HL-60 (cell line): Measurements from ENCODE around the gene FGFR3.

ENCODE experiments used
- DNase-seq, 2 experiments: peaks; one replicate each; pipeline ENCODE4 v3.0.0-alpha.2; 2010 to 2020; ENCODE audit warnings: low read depth in 1 of 2, low spot score in 1 of 2
- H3K27ac ChIP-seq: fragments of 250-450 bp; sonication (Bioruptor Pico); replicated peaks from 2 replicates; pipeline ENCODE4 v1.5.1; 2020; ENCODE audit warnings: mild to moderate bottlenecking, moderate library complexity
- H3K27me3 ChIP-seq: fragments of 250-450 bp; sonication (Bioruptor Pico); 2 replicates; pipeline ENCODE4 v1.5.1; 2021; ENCODE audit warnings: mild to moderate bottlenecking, moderate library complexity; ENCODE audit not compliant: insufficient read depth, poor library complexity, severe bottlenecking
- H3K4me3 ChIP-seq: replicated peaks from 2 replicates; pipeline ENCODE4 v1.5.1; 2011; ENCODE audit warnings: mild to moderate bottlenecking, control low read depth, low read length; ENCODE audit not compliant: insufficient read depth
- CTCF ChIP-seq: IDR thresholded peaks from one replicate; pipeline ENCODE4 v1.5.1; 2011; ENCODE audit warnings: low read length, control low read depth, inconsistent platforms; ENCODE audit not compliant: insufficient read depth
- GABPA ChIP-seq: IDR thresholded peaks from 2 replicates; pipeline ENCODE4 v1.6.1; 2012; ENCODE audit warnings: low read depth
- POLR2AphosphoS5 ChIP-seq: IDR thresholded peaks from 2 replicates; pipeline ENCODE4 v1.6.1; 2012; ENCODE audit warnings: low read depth
- REST ChIP-seq: IDR thresholded peaks from 2 replicates; pipeline ENCODE4 v1.6.1; 2012; ENCODE audit warnings: low read depth; ENCODE audit not compliant: insufficient replicate concordance
- SPI1 ChIP-seq: IDR thresholded peaks from 2 replicates; pipeline ENCODE4 v1.6.1; 2012; ENCODE audit warnings: low read depth, mild to moderate bottlenecking, borderline replicate concordance

The FGFR3 gene

GRCh38 chr4:1855333-1856070, 62.4 kb downstream of the FGFR3 start:
- H3K4me3 ChIP-seq, result peak overlapping the region; percentile 90
- no peaks in the 10 kb centered on the region for H3K27me3 ChIP-seq
- DNase-seq, result peak in 1 of 2 experiments; percentile 25
- H3K27ac ChIP-seq, result peak overlapping the region; percentile 68
- TF ChIP-seq POLR2AphosphoS5 (no peak), CTCF (no peak), GABPA (no peak)

- H3K27ac ChIP-seq, result peak within 1 kb of the TSS; percentile 80
- TF ChIP-seq GABPA (peak; percentile 81), SPI1 (no peak), CTCF (no peak), POLR2AphosphoS5 (peak; percentile 47; the same call in 1 of the 2 replicates), REST (no peak)
- peak within 1 kb of the TSS; percentile 90 for H3K4me3 ChIP-seq
- H3K27me3 ChIP-seq, result no peaks in the 10 kb centered on the region
- DNase-seq, result peak; percentile 94 to 96
These were observed 63.2 kb downstream of the FGFR3 start, which contains the start of gene LETM1 for GRCh38 chr4:1856071-1856942. LETM1 (minus strand) TSS chr4:1856156; CDS start chr4:1855950, 206 bp downstream.

- Histone ChIP-seq H3K27me3 (no peaks in the 10 kb centered on the region), H3K4me3 (peak overlapping the region; percentile 90), H3K27ac (peak overlapping the region; percentile 80)
- DNase-seq, result no peak
- no peak for TF ChIP-seq GABPA
- no peak for TF ChIP-seq POLR2AphosphoS5
- no peak for TF ChIP-seq SPI1
- no peak for TF ChIP-seq REST
- TF ChIP-seq CTCF, result no peak
These were observed 64.0 kb downstream of the FGFR3 start for GRCh38 chr4:1856943-1857699.
